Testis (tissue), 3 donors: ENCODE data around the gene RNF187. TPM values are rescaled to one million over a fixed set of nuclear protein-coding genes. Genes with fewer than 3 reads are reported as not detected.

Experiments used
- DNase-seq: peaks from one replicate; pipeline ENCODE4 v3.0.0-alpha.2; 2019
- H3K27ac ChIP-seq, 2 donors: fragments of 200-600 bp; sonication (generic); one replicate each; pipeline ENCODE4 v1.5.1; 2019
- H3K27me3 ChIP-seq: fragments of 200-600 bp; sonication (generic); one replicate; pipeline ENCODE4 v1.5.1; 2019
- H3K36me3 ChIP-seq: fragments of 200-600 bp; sonication (generic); one replicate; pipeline ENCODE4 v1.5.1; 2017; ENCODE audit warnings: low read depth; ENCODE audit errors: missing control alignments
- H3K4me1 ChIP-seq: fragments of 200-600 bp; sonication (generic); one replicate; pipeline ENCODE4 v1.5.1; 2019
- H3K4me3 ChIP-seq, 2 donors: fragments of 200-600 bp; sonication (generic); one replicate each; pipeline ENCODE4 v1.5.1; 2017 to 2019
- H3K9me3 ChIP-seq: fragments of 200-600 bp; sonication (generic); one replicate; pipeline ENCODE4 v1.5.1; 2017
- POLR2A ChIP-seq: fragments of 450-650 bp; IDR thresholded peaks from one replicate; pipeline ENCODE4 v1.6.1; 2017; ENCODE audit warnings: antibody characterized with exemption, mild to moderate bottlenecking, moderate library complexity
- WGBS, 2 donors: methylation state at CpG; one replicate each; pipeline ENCODE4 v1.1.5; 2018; 5-methylcytosine and 5-hydroxymethylcytosine counted together
- intact Hi-C: fragments of 100-400 bp; cut with DNase I; formaldehyde crosslinking; loops from one replicate; pipeline ENCODE4 v1.15.1; 2023; ENCODE audit warnings: low total_unique reads
- polyA plus RNA-seq: library from polyadenylated mRNA; stranded (reverse); fragments of 350-450 nt; fragmentation: Illumina TruSeq; extraction: RNeasy Lipid Tissue Mini Kit (QIAGEN cat#74804); gene quantifications from one replicate; pipeline ENCODE4 v1.2.3, GENCODE V29; 2014; ENCODE audit warnings: low read depth, low replicate concordance; ENCODE audit not compliant: insufficient read depth
- total RNA-seq, 2 donors: library from RNA; depleted of rRNA; stranded (reverse); fragments of >200 nt; gene quantifications; one replicate each; pipeline ENCODE4 v1.2.3, GENCODE V29; 2016
- TF ChIP-seq, protein P1 (sequence below), 3 experiments: fragments of 450-650 bp in 2 of 3; fragments of 200-600 bp in 1 of 3; sonication (generic) in 1 of 3; IDR thresholded peaks; one replicate each; pipeline ENCODE4 v1.5.1; 2016 to 2019; ENCODE audit warnings: antibody characterized with exemption in 3 of 3, mild to moderate bottlenecking in 2 of 3, moderate library complexity in 1 of 3

RNF187 gene
- total and polyA plus RNA-seq, 3 donors from 2014 or later = 49.3 to 109 (median 86.8) TPM

DNA sequence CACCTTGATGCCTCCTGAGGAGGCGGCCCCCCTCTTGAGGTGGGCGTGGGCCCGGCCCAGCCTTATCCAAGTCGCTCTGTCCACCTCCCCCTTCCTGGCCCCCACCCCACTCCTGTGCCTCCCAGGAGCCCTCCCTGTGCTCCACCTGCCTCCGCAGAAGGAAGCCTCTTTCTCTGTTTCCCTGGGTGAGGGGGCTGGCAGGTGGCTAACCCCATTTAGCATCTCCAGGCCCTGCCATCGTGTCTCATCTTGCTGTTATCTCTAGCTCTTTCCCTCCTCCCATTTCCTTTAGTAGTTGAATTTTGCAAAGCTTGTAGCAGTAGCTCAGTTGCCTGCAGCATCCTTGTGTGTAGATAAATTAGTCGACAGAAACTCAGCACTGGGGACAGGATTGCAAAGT is 7.2 kb downstream of the RNF187 start:
- TF ChIP-seq, protein P1, sequence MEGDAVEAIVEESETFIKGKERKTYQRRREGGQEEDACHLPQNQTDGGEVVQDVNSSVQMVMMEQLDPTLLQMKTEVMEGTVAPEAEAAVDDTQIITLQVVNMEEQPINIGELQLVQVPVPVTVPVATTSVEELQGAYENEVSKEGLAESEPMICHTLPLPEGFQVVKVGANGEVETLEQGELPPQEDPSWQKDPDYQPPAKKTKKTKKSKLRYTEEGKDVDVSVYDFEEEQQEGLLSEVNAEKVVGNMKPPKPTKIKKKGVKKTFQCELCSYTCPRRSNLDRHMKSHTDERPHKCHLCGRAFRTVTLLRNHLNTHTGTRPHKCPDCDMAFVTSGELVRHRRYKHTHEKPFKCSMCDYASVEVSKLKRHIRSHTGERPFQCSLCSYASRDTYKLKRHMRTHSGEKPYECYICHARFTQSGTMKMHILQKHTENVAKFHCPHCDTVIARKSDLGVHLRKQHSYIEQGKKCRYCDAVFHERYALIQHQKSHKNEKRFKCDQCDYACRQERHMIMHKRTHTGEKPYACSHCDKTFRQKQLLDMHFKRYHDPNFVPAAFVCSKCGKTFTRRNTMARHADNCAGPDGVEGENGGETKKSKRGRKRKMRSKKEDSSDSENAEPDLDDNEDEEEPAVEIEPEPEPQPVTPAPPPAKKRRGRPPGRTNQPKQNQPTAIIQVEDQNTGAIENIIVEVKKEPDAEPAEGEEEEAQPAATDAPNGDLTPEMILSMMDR (IDR thresholded peaks at IDR 0.05) = no peak
- no peak for TF ChIP-seq POLR2A
- WGBS, 2 donors = 78 to 79% methylated on average over 7 of the region's 7 CpGs
- Histone ChIP-seq H3K27ac (no peak overlapping the region), H3K9me3 (no peaks in the 10 kb centered on the region), H3K27me3 (no peaks in the 10 kb centered on the region), H3K36me3 (no peaks in the 10 kb centered on the region), H3K4me1 (peaks cover 3% of the 10 kb centered on the region), H3K4me3 (no peak overlapping the region)
- no peak for DNase-seq
- intact Hi-C loops = loop anchor here (10.0 kb wide), 1 partner anchor 360 kb away; no protein-coding TSS in a partner anchor

DNA sequence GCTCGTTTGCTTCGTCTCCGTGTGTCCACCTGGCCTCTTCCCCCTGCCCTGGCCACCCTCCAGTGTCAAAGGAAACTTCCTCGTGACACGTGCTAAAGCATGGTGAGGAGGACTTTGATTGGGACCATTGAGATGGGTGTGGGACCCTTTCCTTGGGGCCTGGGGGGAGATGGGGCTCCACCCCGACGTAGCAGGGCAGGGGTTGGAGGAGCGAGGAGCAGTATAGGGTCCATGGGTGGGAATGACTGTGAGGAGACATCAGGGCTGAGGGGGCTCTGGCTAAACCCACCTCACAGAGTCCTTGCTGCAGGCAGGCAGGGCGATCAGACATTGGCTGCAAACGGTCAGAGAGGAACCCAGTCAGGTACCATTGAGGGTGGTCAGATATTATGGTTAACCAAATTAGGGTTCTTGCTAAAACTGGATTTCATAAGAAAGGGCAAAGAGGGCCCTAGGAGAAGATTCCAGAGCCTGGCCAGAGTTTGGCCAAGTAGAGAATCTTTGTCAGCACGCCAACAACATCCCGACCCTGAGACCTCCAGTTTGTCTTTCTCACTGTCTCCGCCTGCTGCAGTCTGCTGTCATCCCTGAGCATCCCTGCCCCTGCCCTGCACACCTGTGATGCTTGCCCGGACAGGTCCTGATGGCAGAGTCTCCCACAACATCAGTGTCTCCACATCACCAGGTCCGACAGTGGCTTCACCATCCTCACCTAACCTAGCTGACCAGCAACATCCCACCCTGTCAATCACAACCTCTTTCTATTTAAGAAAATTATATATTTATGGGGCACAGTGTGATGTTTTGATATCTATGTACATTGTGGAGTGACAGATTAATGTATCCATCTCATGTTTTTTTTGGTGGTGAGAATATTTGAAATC is 8.0 kb downstream of the RNF187 start:
- Histone ChIP-seq H3K36me3 (no peaks in the 10 kb centered on the region), H3K9me3 (no peaks in the 10 kb centered on the region), H3K27ac (no peak overlapping the region), H3K4me1 (peaks cover 2% of the 10 kb centered on the region), H3K27me3 (no peaks in the 10 kb centered on the region), H3K4me3 (no peak overlapping the region)
- no peak for TF ChIP-seq POLR2A
- no peak for DNase-seq
- intact Hi-C loops = loop anchor here (10.0 kb wide), 1 partner anchor 360 kb away; no protein-coding TSS in a partner anchor
- 85 to 86% methylated on average over 15 of the region's 15 CpGs for WGBS, 2 donors

GRCh38 chr1:228496084-228496483 is 8.9 kb downstream of the RNF187 start:
- intact Hi-C loops = loop anchor here (10.0 kb wide), 1 partner anchor 361 kb away; no protein-coding TSS in a partner anchor
- no peak for DNase-seq
- no peak overlapping the region for H3K4me3 ChIP-seq
- H3K36me3 ChIP-seq = no peaks in the 10 kb centered on the region
- no peaks in the 10 kb centered on the region for H3K9me3 ChIP-seq
- WGBS, 2 donors = 90 to 95% methylated on average over 4 of the region's 4 CpGs
- no peak overlapping the region for H3K27ac ChIP-seq
- TF ChIP-seq, protein P1 (IDR thresholded peaks at IDR 0.05) = no peak
- no peak for TF ChIP-seq POLR2A
- H3K4me1 ChIP-seq = no peaks in the 10 kb centered on the region
- H3K27me3 ChIP-seq = no peaks in the 10 kb centered on the region

DNA sequence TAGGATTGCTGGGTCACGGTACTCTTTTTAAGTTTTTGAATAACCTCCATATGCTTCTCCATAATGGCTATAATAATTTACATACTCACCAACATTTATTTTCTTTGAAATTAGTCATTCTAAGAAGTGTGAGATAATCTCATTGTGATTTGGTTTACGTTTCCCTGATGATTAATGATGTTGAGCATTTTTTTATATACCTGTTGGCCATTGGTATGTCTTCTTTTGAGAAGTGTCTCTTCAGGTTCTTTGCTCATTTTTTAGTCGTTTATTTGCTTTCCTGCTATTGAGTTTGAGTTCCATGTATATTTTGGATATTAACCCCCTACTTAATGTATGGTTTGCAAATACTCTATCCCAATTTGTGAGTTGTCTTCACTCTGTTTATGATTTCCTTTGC is 9.3 kb downstream of the RNF187 start:
- Histone ChIP-seq H3K27me3 (no peaks in the 10 kb centered on the region), H3K36me3 (no peaks in the 10 kb centered on the region), H3K4me1 (no peaks in the 10 kb centered on the region), H3K9me3 (no peaks in the 10 kb centered on the region), H3K27ac (no peak overlapping the region), H3K4me3 (no peak overlapping the region)
- 88 to 89% methylated on average over 3 of the region's 3 CpGs for WGBS, 2 donors
- no peak for TF ChIP-seq POLR2A
- TF ChIP-seq, protein P1 (IDR thresholded peaks at IDR 0.05) = no peak
- intact Hi-C loops = loop anchor here (10.0 kb wide), 1 partner anchor 362 kb away; no protein-coding TSS in a partner anchor
- DNase-seq = no peak

DNA sequence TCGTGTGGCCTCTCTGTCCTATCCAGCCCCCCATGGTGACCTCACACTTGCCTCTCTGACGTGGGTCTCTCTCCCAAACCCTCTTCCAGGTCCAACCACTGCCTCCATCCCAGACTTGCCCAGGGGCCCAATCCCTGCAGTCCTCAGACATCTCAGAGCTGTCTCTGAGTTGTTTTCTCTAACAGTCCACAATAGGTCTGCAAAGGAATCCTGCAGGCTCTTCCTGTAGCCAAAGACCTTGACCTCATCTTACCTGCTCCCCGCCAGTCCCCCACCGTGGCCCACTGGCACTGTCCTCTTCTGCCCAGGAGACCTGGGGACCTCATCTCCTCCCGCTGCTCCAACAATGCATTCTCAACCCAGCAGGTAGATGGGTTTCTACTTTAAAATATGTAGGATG is 10.0 kb downstream of the RNF187 start:
- Histone ChIP-seq H3K36me3 (no peaks in the 10 kb centered on the region), H3K4me3 (no peak overlapping the region), H3K4me1 (no peaks in the 10 kb centered on the region), H3K27ac (no peak overlapping the region), H3K27me3 (no peaks in the 10 kb centered on the region), H3K9me3 (no peaks in the 10 kb centered on the region)
- TF ChIP-seq, protein P1 (IDR thresholded peaks at IDR 0.05) = no peak
- TF ChIP-seq POLR2A = no peak
- no peak for DNase-seq
- intact Hi-C loops = loop anchor here (10.0 kb wide), 1 partner anchor 362 kb away; no protein-coding TSS in a partner anchor
- 78 to 79% methylated on average over 4 to 5 of the region's 5 CpGs for WGBS, 2 donors
